ENCODE data around the gene PTPRD. TPM values are rescaled to one million over a fixed set of nuclear protein-coding genes. Genes with fewer than 3 reads are reported as not detected.

PTPRD gene
- total RNA-seq, 1 donor from 2014 or later = 139 TPM

- Mint-ChIP-seq H3K27ac (ENCODE audit: unreplicated experiment) (no peak overlapping the region), H3K4me3 (no peak overlapping the region), H3K36me3 (ENCODE audit: low read depth) (no peaks in the 10 kb centered on the region), H3K9me3 (no peaks in the 10 kb centered on the region), H3K4me1 (no peaks in the 10 kb centered on the region), H3K27me3 (ENCODE audit: low read depth) (no peaks in the 10 kb centered on the region)
- DNase-seq (ENCODE audit: low read depth, low spot score) = no peak
- TF ChIP-seq CTCF (conservative IDR thresholded peaks at IDR 0.05) = no peak
Measured at GRCh38 chr9:8917956-8918739, 1694.7 kb downstream of the PTPRD start.

DNA sequence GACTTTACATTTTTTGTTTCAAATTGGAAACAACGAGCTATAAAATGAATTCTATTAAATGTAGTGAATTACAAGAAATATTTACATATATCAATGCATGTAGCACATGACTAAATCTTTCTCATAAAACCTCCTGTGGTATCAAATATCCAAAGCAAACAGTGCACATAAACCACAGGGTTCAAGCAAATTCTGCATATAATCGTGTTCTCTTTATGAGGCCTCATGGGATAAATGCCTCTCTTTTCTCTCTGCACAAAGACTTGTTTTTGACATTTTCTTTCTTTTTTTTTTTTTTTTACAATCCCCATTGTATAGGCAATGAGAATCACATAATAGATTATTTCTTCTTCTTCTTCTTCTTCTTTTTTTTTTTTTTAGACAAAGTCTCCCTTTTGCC lies 1696.0 kb downstream of the PTPRD start:
- Mint-ChIP-seq H3K27ac (ENCODE audit: unreplicated experiment) (no peak overlapping the region), H3K9me3 (no peaks in the 10 kb centered on the region), H3K4me3 (no peak overlapping the region), H3K4me1 (no peaks in the 10 kb centered on the region), H3K27me3 (ENCODE audit: low read depth) (no peaks in the 10 kb centered on the region), H3K36me3 (ENCODE audit: low read depth) (no peaks in the 10 kb centered on the region)
- no peak for DNase-seq (ENCODE audit: low read depth, low spot score)
- no peak for TF ChIP-seq CTCF (conservative IDR thresholded peaks at IDR 0.05)

GRCh38 chr9:8907868-8908267 lies 1704.9 kb downstream of the PTPRD start:
- Mint-ChIP-seq H3K9me3 (peaks cover 8% of the 10 kb centered on the region), H3K36me3 (ENCODE audit: low read depth) (no peaks in the 10 kb centered on the region), H3K4me3 (no peak overlapping the region), H3K4me1 (no peaks in the 10 kb centered on the region), H3K27me3 (ENCODE audit: low read depth) (no peaks in the 10 kb centered on the region), H3K27ac (ENCODE audit: unreplicated experiment) (no peak overlapping the region)
- DNase-seq (ENCODE audit: low read depth, low spot score) = no peak
- no peak for TF ChIP-seq CTCF (conservative IDR thresholded peaks at IDR 0.05)

DNA sequence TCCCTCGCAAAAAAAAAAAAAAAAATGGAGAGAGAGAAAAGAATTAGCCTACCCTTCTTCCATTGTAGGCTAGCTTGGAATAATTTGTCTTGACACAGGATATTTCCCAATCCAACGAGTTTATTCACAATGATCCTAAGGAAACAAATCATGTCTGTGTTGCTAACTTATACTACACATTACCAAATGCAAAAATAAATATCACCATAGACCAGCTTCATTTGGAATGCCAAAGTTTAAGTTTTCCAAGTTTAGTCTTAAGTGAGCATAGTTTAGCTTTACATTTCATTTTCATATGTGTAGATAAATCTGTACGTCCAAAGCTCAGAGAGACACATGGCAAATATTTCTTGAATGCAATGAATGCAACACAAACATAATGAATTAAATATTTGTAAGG lies 1707.1 kb downstream of the PTPRD start:
- Mint-ChIP-seq H3K9me3 (peaks cover 8% of the 10 kb centered on the region), H3K27me3 (ENCODE audit: low read depth) (no peaks in the 10 kb centered on the region), H3K4me3 (no peak overlapping the region), H3K4me1 (no peaks in the 10 kb centered on the region), H3K36me3 (ENCODE audit: low read depth) (no peaks in the 10 kb centered on the region), H3K27ac (ENCODE audit: unreplicated experiment) (no peak overlapping the region)
- no peak for TF ChIP-seq CTCF (conservative IDR thresholded peaks at IDR 0.05)
- no peak for DNase-seq (ENCODE audit: low read depth, low spot score)

DNA sequence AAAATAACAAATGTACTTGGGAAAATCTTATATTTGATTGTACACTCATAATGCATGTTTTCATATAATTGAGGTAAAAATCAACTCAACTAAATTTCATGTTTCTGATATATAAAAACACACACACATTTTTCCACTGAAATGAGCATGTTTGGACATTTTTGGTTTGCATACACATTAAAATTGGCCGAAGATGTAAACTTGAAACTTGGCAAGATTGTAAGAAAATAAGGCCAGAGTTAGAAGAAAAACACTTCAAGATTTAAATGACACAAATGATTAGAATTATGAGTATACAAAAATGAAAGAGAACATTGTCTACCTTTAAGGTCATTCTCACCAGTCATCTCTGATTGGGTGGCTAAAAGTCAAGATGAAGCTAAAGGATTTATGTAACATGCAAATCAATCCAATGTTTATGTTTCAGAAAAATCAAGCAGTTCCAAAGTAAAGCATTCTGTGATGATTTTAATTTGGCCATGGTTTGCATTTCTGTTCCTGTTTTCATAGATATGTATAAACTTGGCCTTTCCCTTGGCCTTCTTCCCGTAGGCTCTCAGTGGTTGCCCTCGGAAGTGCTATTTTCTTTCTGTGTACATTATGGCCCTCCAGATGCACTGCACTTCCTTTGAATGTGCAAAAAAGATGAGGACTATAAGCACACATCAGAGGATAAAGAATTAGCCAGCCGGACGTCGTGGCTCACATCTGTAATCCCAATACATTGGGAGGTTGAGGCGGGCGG lies 1707.9 kb downstream of the PTPRD start:
- Mint-ChIP-seq H3K36me3 (ENCODE audit: low read depth) (no peaks in the 10 kb centered on the region), H3K9me3 (peaks cover 8% of the 10 kb centered on the region), H3K4me3 (no peak overlapping the region), H3K27me3 (ENCODE audit: low read depth) (no peaks in the 10 kb centered on the region), H3K27ac (ENCODE audit: unreplicated experiment) (no peak overlapping the region), H3K4me1 (no peaks in the 10 kb centered on the region)
- no peak for DNase-seq (ENCODE audit: low read depth, low spot score)
- TF ChIP-seq CTCF (conservative IDR thresholded peaks at IDR 0.05) = no peak

All from neural crest cell (in vitro differentiated cells).